Activated B cell treated with CpG ODN at 0.5 μM for 24 hours (primary cell): ENCODE data around the gene ZC3H18. TPM values are rescaled to one million over a fixed set of nuclear protein-coding genes. Genes with fewer than 3 reads are reported as not detected.

Source experiments
- ATAC-seq: fragments of 200-7000 bp; cut with Tn5 transposase; one replicate; pipeline ENCODE4 v1.10.0; 2021; ENCODE audit warnings: low read depth, mild to moderate bottlenecking, moderate library complexity
- CTCF ChIA-PET: fragments of 350-600 bp; sonication (Branson Sonifier 250); formaldehyde crosslinking; loops from one replicate; lab custom pipeline; 2021; ENCODE audit warnings: antibody characterized with exemption; lab: Charles Lee
- POLR2A ChIA-PET: fragments of 350-600 bp; sonication (Branson Sonifier 250); formaldehyde crosslinking; loops from one replicate; lab custom pipeline; 2021; ENCODE audit warnings: antibody characterized with exemption; lab: Charles Lee
- DNase-seq: peaks from one replicate; pipeline ENCODE4 v3.0.0; 2022
- H3K27ac Mint-ChIP-seq: one replicate; pipeline ENCODE4 v1.8.0; 2020; ENCODE audit warnings: mixed read lengths
- H3K27me3 Mint-ChIP-seq: one replicate; pipeline ENCODE4 v1.8.0; 2021; ENCODE audit warnings: mixed read lengths
- H3K36me3 Mint-ChIP-seq: one replicate; pipeline ENCODE4 v1.8.0; 2021; ENCODE audit warnings: low read depth, mixed read lengths
- H3K4me1 Mint-ChIP-seq: one replicate; pipeline ENCODE4 v1.8.0; 2021; ENCODE audit warnings: mixed read lengths
- H3K4me3 Mint-ChIP-seq: one replicate; pipeline ENCODE4 v1.8.0; 2020; ENCODE audit warnings: mild to moderate bottlenecking, mixed read lengths
- H3K9me3 Mint-ChIP-seq: one replicate; pipeline ENCODE4 v1.8.0; 2020; ENCODE audit warnings: mixed read lengths
- intact Hi-C: fragments of 100-400 bp; cut with micrococcal nuclease; formaldehyde crosslinking; loops from one replicate; pipeline ENCODE4 v1.15.1; 2024
- total RNA-seq: library from RNA; stranded (reverse); gene quantifications from 2 replicates; pipeline ENCODE4 v1.2.3, GENCODE V29; 2022
- TF ChIP-seq, protein P1 (sequence below): fragments of 200-600 bp; IDR thresholded peaks from one replicate; pipeline ENCODE4 v1.8.0; 2022; ENCODE audit warnings: antibody characterized with exemption, mild to moderate bottlenecking

Gene ZC3H18
- total RNA-seq, 1 donor from 2014 or later, result 74.2 TPM

GRCh38 chr16:88626646-88627045 lies 56.4 kb downstream of the ZC3H18 start:
- no peaks in the 10 kb centered on the region for H3K9me3 Mint-ChIP-seq
- H3K36me3 Mint-ChIP-seq, result peaks cover 79% of the 10 kb centered on the region
- CTCF ChIA-PET, result interaction anchor here (1.2 kb wide), 1 partner anchor 10 kb away, joined by 5 read pairs; no protein-coding TSS in a partner anchor
- POLR2A ChIA-PET, result no interaction called here
- no peak for DNase-seq
- H3K27me3 Mint-ChIP-seq, result no peaks in the 10 kb centered on the region
- TF ChIP-seq, protein P1, sequence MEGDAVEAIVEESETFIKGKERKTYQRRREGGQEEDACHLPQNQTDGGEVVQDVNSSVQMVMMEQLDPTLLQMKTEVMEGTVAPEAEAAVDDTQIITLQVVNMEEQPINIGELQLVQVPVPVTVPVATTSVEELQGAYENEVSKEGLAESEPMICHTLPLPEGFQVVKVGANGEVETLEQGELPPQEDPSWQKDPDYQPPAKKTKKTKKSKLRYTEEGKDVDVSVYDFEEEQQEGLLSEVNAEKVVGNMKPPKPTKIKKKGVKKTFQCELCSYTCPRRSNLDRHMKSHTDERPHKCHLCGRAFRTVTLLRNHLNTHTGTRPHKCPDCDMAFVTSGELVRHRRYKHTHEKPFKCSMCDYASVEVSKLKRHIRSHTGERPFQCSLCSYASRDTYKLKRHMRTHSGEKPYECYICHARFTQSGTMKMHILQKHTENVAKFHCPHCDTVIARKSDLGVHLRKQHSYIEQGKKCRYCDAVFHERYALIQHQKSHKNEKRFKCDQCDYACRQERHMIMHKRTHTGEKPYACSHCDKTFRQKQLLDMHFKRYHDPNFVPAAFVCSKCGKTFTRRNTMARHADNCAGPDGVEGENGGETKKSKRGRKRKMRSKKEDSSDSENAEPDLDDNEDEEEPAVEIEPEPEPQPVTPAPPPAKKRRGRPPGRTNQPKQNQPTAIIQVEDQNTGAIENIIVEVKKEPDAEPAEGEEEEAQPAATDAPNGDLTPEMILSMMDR, result no peak
- ATAC-seq, result no peak
- no peak overlapping the region for H3K27ac Mint-ChIP-seq
- H3K4me3 Mint-ChIP-seq, result no peak overlapping the region
- H3K4me1 Mint-ChIP-seq, result no peaks in the 10 kb centered on the region
- intact Hi-C loops, result no loop called here

DNA sequence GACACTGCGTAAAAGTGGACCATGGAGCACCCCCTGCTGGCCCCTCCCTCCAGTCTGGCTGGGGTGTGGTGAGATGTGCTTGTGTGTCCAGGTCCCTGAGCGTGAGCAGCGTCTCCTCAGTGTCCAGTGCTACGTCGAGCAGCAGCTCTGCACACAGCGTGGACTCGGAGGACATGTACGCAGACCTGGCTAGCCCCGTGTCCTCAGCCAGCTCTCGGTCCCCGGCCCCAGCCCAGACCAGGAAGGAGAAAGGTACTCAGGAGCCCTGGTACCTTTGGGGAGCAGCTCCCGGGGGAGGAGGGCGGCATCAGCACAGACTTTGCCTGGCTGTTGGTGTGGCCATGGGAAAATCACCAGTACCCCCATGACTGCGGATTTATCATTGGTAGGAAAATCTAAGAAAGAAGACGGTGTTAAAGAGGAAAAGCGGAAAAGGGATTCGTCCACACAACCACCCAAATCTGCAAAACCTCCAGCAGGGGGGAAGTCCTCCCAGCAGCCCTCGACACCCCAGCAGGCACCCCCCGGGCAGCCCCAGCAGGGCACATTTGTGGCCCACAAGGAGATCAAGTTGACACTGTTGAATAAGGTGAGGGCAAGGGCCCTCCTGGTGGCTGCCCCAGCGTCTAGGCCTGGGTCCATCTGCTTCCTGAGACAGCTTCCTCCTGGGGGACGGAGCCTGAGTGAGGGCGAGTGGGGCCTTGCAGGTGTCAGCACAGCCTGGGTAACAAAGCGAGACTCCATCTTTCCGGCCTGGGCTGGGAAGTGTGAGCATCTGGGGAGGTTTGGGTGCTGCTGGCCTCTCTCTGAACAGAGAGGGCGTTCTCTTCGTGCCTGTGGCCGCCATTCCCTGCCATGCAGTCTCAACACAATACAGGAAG lies 57.6 kb downstream of the ZC3H18 start:
- no peak for ATAC-seq
- Mint-ChIP-seq H3K4me3 (no peak overlapping the region), H3K27ac (no peak overlapping the region), H3K27me3 (no peaks in the 10 kb centered on the region), H3K4me1 (peaks cover 2% of the 10 kb centered on the region), H3K36me3 (peaks cover 73% of the 10 kb centered on the region), H3K9me3 (no peaks in the 10 kb centered on the region)
- no peak for DNase-seq
- POLR2A ChIA-PET, result no interaction called here
- intact Hi-C loops, result no loop called here
- TF ChIP-seq, protein P1, result no peak
- CTCF ChIA-PET, result no interaction called here

GRCh38 chr16:88628512-88628974 lies 58.3 kb downstream of the ZC3H18 start:
- peaks cover 66% of the 10 kb centered on the region for H3K36me3 Mint-ChIP-seq
- no peak overlapping the region for H3K27ac Mint-ChIP-seq
- H3K4me3 Mint-ChIP-seq, result no peak overlapping the region
- H3K4me1 Mint-ChIP-seq, result peaks cover 8% of the 10 kb centered on the region
- CTCF ChIA-PET, result interaction anchor here (1.4 kb wide), 1 partner anchor 25 kb away, joined by 3 read pairs; no protein-coding TSS in a partner anchor
- H3K9me3 Mint-ChIP-seq, result no peaks in the 10 kb centered on the region
- no peaks in the 10 kb centered on the region for H3K27me3 Mint-ChIP-seq
- DNase-seq (no peak), ATAC-seq (no peak)
- POLR2A ChIA-PET, result no interaction called here
- intact Hi-C loops, result no loop called here
- TF ChIP-seq, protein P1, result no peak

DNA sequence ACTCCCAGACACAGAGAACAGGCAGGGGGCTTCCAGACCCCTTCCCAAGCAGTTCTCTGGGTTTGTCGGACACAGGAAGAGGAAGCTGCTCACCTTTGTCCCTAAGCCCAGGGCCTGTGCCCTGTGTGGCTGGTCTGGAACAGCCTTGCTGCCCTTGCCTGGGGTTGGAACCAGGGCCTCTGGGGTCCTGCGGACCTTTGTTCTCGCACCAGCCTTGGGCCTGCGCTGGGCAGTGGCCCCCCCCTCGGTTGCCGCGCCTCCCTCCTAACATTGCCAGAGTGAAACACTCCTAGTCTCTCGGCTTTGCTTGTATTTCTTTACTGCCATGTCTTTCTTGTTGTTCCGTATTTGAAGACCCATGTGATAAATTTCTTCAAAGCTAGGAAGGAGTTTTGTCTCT lies 59.6 kb downstream of the ZC3H18 start:
- H3K27me3 Mint-ChIP-seq, result no peaks in the 10 kb centered on the region
- H3K4me3 Mint-ChIP-seq, result no peak overlapping the region
- no peak for DNase-seq
- TF ChIP-seq, protein P1, result no peak
- intact Hi-C loops, result loop anchor here (10.0 kb wide), 3 partner anchors 155 to 1245 kb away; partner anchors contain the start of genes FBXO31, PIEZO1 and ZNF778
- H3K9me3 Mint-ChIP-seq, result no peaks in the 10 kb centered on the region
- no peak for ATAC-seq
- peaks cover 55% of the 10 kb centered on the region for H3K36me3 Mint-ChIP-seq
- ChIA-PET CTCF (interaction anchor here (1.4 kb wide), 1 partner anchor 26 kb away, joined by 3 read pairs; no protein-coding TSS in a partner anchor), POLR2A (interaction anchor here (0.7 kb wide), 2 partner anchors 55 to 95 kb away, joined by 5 to 7 read pairs; no protein-coding TSS in a partner anchor)
- H3K4me1 Mint-ChIP-seq, result peaks cover 12% of the 10 kb centered on the region
- H3K27ac Mint-ChIP-seq, result no peak overlapping the region

DNA sequence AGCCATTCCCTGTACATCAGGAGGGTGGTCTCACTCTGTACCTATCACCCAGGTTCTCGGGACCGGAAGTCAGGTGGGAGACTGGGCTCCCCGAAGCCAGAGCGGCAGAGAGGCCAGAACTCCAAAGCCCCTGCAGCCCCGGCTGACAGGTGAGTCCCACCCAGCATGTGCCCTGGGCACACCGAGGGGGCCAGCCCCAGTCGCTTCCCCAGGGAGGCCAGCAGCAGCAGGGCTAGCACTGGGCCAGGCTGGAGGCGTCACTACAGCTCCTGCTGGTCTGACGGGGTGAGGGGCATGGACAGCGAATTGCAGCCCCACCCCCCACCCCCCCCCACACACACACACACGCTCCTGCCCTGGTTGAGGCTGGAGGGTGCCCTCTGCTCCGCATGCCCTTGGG lies 60.2 kb downstream of the ZC3H18 start:
- ATAC-seq (no peak), DNase-seq (no peak)
- Mint-ChIP-seq H3K4me3 (no peak overlapping the region), H3K27me3 (no peaks in the 10 kb centered on the region), H3K36me3 (peaks cover 51% of the 10 kb centered on the region), H3K4me1 (peaks cover 18% of the 10 kb centered on the region), H3K27ac (no peak overlapping the region), H3K9me3 (no peaks in the 10 kb centered on the region)
- ChIA-PET POLR2A (interaction anchor here (0.7 kb wide), 2 partner anchors 54 to 94 kb away, joined by 5 to 7 read pairs; no protein-coding TSS in a partner anchor), CTCF (no interaction called here)
- intact Hi-C loops, result loop anchor here (10.0 kb wide), 3 partner anchors 154 to 1246 kb away; partner anchors contain the start of genes FBXO31, PIEZO1 and ZNF778
- TF ChIP-seq, protein P1, result no peak
